ENCODE measurements around the gene THEMIS.

THEMIS gene

DNA sequence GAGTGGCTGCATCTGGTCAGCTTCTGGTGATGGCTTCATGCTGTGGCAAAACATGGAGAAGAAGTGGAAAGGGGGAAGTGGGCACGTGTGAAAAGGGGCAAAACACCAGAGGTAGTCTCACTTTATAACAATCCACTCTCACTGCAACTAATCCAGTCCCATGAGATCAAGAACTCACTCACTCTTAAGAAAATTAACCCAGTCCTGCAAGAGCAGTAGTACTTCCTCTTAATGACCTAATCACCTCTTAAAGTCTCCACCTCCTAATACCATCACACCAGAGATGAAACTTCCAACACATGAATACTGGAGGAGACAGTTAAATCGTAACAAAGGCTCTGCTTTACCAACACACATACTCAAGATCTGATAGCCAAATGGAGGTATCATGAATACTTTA lies 152.6 kb downstream of the THEMIS start (continued):
- TF ChIP-seq ZBTB48 (tag by site-specific recombination; IDR thresholded peaks at IDR 0.05) (no peak), ZNF560 (tag by site-specific recombination; IDR thresholded peaks at IDR 0.05; ENCODE audit: borderline replicate concordance) (no peak), ZNF114 (tag by site-specific recombination; IDR thresholded peaks at IDR 0.05) (no peak), ZNF521 (tag by site-specific recombination; IDR thresholded peaks at IDR 0.05) (no peak), ZNF10 (tag by site-specific recombination; IDR thresholded peaks at IDR 0.05) (no peak), ZNF670 (tag by site-specific recombination; IDR thresholded peaks at IDR 0.05; ENCODE audit: low read depth) (no peak), ZNF777 (tag by site-specific recombination; IDR thresholded peaks at IDR 0.05; ENCODE audit: borderline replicate concordance) (no peak), ZNF48 (tag by site-specific recombination; IDR thresholded peaks at IDR 0.05) (no peak)
- TF ChIP-seq, protein P1, sequence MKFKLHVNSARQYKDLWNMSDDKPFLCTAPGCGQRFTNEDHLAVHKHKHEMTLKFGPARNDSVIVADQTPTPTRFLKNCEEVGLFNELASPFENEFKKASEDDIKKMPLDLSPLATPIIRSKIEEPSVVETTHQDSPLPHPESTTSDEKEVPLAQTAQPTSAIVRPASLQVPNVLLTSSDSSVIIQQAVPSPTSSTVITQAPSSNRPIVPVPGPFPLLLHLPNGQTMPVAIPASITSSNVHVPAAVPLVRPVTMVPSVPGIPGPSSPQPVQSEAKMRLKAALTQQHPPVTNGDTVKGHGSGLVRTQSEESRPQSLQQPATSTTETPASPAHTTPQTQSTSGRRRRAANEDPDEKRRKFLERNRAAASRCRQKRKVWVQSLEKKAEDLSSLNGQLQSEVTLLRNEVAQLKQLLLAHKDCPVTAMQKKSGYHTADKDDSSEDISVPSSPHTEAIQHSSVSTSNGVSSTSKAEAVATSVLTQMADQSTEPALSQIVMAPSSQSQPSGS (tag by site-specific recombination; IDR thresholded peaks at IDR 0.05; ENCODE audit: low read depth): no peak
- TF ChIP-seq, protein P2, sequence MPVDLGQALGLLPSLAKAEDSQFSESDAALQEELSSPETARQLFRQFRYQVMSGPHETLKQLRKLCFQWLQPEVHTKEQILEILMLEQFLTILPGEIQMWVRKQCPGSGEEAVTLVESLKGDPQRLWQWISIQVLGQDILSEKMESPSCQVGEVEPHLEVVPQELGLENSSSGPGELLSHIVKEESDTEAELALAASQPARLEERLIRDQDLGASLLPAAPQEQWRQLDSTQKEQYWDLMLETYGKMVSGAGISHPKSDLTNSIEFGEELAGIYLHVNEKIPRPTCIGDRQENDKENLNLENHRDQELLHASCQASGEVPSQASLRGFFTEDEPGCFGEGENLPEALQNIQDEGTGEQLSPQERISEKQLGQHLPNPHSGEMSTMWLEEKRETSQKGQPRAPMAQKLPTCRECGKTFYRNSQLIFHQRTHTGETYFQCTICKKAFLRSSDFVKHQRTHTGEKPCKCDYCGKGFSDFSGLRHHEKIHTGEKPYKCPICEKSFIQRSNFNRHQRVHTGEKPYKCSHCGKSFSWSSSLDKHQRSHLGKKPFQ (tag by site-specific recombination; IDR thresholded peaks at IDR 0.05): no peak
- TF ChIP-seq, protein P3, sequence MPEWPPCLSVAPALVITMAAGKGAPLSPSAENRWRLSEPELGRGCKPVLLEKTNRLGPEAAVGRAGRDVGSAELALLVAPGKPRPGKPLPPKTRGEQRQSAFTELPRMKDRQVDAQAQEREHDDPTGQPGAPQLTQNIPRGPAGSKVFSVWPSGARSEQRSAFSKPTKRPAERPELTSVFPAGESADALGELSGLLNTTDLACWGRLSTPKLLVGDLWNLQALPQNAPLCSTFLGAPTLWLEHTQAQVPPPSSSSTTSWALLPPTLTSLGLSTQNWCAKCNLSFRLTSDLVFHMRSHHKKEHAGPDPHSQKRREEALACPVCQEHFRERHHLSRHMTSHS (tag by site-specific recombination; IDR thresholded peaks at IDR 0.05): no peak
- TF ChIP-seq, protein P4, sequence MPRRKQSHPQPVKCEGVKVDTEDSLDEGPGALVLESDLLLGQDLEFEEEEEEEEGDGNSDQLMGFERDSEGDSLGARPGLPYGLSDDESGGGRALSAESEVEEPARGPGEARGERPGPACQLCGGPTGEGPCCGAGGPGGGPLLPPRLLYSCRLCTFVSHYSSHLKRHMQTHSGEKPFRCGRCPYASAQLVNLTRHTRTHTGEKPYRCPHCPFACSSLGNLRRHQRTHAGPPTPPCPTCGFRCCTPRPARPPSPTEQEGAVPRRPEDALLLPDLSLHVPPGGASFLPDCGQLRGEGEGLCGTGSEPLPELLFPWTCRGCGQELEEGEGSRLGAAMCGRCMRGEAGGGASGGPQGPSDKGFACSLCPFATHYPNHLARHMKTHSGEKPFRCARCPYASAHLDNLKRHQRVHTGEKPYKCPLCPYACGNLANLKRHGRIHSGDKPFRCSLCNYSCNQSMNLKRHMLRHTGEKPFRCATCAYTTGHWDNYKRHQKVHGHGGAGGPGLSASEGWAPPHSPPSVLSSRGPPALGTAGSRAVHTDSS (tag by site-specific recombination; IDR thresholded peaks at IDR 0.05): no peak

DNA sequence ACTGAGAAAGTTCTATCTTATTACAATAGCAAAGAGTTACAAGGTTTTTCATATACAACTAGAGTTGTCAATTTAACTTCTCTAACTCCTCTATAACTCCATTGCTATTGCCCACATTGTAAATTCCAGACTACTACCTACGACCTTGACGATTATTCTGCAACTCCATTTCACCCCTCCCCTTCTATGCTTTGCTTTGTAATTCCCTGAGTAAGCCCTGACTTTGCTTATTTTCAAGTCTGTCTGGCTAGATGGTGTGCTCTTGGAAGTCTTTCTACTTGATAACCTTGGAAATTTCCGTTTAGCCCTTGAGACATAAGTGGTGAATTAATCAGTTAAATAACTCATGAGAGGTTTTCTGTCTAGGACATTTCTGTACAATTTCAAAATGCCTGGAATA lies 162.4 kb downstream of the THEMIS start:
- TF ChIP-seq ZNF146 (tag by site-specific recombination; IDR thresholded peaks at IDR 0.05) (no peak), ZNF202 (tag by site-specific recombination; IDR thresholded peaks at IDR 0.05; ENCODE audit: borderline replicate concordance) (no peak), ZNF555 (tag by site-specific recombination; conservative IDR thresholded peaks at IDR 0.05) (no peak), HOXA7 (CRISPR knock-in tag; IDR thresholded peaks at IDR 0.05; ENCODE audit: borderline replicate concordance) (no peak), REPIN1 (tag by site-specific recombination; IDR thresholded peaks at IDR 0.05; ENCODE audit: low read depth) (no peak), MYNN (tag by site-specific recombination; IDR thresholded peaks at IDR 0.05; ENCODE audit: borderline replicate concordance) (no peak), FEZF1 (tag by site-specific recombination; IDR thresholded peaks at IDR 0.05) (no peak), KLF16 (tag by site-specific recombination; IDR thresholded peaks at IDR 0.05) (no peak), MEIS1 (CRISPR knock-in tag; IDR thresholded peaks at IDR 0.05; ENCODE audit: borderline replicate concordance) (no peak), ZNF311 (tag by site-specific recombination; IDR thresholded peaks at IDR 0.05; ENCODE audit: borderline replicate concordance) (no peak)
- TF ChIP-seq, protein P5, sequence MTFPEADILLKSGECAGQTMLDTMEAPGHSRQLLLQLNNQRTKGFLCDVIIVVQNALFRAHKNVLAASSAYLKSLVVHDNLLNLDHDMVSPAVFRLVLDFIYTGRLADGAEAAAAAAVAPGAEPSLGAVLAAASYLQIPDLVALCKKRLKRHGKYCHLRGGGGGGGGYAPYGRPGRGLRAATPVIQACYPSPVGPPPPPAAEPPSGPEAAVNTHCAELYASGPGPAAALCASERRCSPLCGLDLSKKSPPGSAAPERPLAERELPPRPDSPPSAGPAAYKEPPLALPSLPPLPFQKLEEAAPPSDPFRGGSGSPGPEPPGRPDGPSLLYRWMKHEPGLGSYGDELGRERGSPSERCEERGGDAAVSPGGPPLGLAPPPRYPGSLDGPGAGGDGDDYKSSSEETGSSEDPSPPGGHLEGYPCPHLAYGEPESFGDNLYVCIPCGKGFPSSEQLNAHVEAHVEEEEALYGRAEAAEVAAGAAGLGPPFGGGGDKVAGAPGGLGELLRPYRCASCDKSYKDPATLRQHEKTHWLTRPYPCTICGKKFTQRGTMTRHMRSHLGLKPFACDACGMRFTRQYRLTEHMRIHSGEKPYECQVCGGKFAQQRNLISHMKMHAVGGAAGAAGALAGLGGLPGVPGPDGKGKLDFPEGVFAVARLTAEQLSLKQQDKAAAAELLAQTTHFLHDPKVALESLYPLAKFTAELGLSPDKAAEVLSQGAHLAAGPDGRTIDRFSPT (tag by site-specific recombination; IDR thresholded peaks at IDR 0.05): no peak
- TF ChIP-seq, protein P6, sequence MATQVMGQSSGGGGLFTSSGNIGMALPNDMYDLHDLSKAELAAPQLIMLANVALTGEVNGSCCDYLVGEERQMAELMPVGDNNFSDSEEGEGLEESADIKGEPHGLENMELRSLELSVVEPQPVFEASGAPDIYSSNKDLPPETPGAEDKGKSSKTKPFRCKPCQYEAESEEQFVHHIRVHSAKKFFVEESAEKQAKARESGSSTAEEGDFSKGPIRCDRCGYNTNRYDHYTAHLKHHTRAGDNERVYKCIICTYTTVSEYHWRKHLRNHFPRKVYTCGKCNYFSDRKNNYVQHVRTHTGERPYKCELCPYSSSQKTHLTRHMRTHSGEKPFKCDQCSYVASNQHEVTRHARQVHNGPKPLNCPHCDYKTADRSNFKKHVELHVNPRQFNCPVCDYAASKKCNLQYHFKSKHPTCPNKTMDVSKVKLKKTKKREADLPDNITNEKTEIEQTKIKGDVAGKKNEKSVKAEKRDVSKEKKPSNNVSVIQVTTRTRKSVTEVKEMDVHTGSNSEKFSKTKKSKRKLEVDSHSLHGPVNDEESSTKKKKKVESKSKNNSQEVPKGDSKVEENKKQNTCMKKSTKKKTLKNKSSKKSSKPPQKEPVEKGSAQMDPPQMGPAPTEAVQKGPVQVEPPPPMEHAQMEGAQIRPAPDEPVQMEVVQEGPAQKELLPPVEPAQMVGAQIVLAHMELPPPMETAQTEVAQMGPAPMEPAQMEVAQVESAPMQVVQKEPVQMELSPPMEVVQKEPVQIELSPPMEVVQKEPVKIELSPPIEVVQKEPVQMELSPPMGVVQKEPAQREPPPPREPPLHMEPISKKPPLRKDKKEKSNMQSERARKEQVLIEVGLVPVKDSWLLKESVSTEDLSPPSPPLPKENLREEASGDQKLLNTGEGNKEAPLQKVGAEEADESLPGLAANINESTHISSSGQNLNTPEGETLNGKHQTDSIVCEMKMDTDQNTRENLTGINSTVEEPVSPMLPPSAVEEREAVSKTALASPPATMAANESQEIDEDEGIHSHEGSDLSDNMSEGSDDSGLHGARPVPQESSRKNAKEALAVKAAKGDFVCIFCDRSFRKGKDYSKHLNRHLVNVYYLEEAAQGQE (tag by site-specific recombination; IDR thresholded peaks at IDR 0.05): no peak
- Histone ChIP-seq H3K4me1 (ENCODE audit: control insufficient read depth, insufficient read depth, low read length) (peaks cover 3% of the 10 kb centered on the region; the same call in 1 of the 2 replicates), H3K27ac (ENCODE audit: extremely low read depth, low read depth, low read length) (no peak overlapping the region), H3K9me3 (ENCODE audit: control insufficient read depth, insufficient read depth, low read depth, low read length) (no peaks in the 10 kb centered on the region), H3K36me3 (ENCODE audit: control insufficient read depth in 2 of 2, insufficient read depth in 1 of 2, low read length in 2 of 2) (no peaks in the 10 kb centered on the region), H3K4me3 (ENCODE audit: low read depth, low read length) (no peak overlapping the region)
- ChIA-PET POLR2A (no interaction called here), CTCF (interaction anchor here (0.7 to 3.1 kb wide), 3 partner anchors 131 to 593 kb away, joined by 4 to 13 read pairs (median 5); no protein-coding TSS in a partner anchor)
